Prostate gland (tissue), 2 donors: ENCODE measurements around the gene TMEM169.

ENCODE experiments used
- POLR2A ChIP-seq: fragments of 450-650 bp; IDR thresholded peaks from one replicate; pipeline ENCODE4 v1.6.1; 2016; ENCODE audit warnings: antibody characterized with exemption, mild to moderate bottlenecking
- TF ChIP-seq, protein P1 (sequence below), 4 experiments: fragments of 200-600 bp in 2 of 4; fragments of 450-650 bp in 2 of 4; sonication (generic) in 2 of 4; IDR thresholded peaks; 1 replicate in 3 of 4; 2 replicates in 1 of 4; pipeline ENCODE4 v1.5.1; 2016 to 2019; ENCODE audit warnings: antibody characterized with exemption in 4 of 4, mild to moderate bottlenecking in 2 of 4, moderate library complexity in 2 of 4

DNA sequence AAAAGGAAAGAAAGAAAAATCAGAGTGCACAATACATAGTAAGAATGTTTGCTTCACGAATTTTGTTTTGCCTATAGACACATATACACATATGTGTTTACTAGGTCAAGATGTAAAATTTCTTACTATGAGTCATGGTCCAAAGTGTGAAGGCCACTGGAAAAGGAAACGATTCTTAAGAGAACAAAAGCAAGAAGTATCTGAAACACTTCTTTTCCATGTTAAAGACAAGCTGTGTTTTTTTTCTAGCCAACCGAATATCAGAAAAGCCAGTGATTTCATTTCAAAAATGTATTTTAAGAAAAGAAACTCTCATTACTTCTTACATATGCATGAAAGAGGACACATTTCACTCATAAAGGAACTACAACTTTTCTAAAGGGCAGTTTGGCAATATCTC is 25.0 kb upstream of the TMEM169 start:
- TF ChIP-seq, protein P1, sequence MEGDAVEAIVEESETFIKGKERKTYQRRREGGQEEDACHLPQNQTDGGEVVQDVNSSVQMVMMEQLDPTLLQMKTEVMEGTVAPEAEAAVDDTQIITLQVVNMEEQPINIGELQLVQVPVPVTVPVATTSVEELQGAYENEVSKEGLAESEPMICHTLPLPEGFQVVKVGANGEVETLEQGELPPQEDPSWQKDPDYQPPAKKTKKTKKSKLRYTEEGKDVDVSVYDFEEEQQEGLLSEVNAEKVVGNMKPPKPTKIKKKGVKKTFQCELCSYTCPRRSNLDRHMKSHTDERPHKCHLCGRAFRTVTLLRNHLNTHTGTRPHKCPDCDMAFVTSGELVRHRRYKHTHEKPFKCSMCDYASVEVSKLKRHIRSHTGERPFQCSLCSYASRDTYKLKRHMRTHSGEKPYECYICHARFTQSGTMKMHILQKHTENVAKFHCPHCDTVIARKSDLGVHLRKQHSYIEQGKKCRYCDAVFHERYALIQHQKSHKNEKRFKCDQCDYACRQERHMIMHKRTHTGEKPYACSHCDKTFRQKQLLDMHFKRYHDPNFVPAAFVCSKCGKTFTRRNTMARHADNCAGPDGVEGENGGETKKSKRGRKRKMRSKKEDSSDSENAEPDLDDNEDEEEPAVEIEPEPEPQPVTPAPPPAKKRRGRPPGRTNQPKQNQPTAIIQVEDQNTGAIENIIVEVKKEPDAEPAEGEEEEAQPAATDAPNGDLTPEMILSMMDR (IDR thresholded peaks at IDR 0.05), result no peak
- no peak for TF ChIP-seq POLR2A
